ENCODE measurements around the gene FUCA1. TPM values are rescaled to one million over a fixed set of nuclear protein-coding genes. Genes with fewer than 3 reads are reported as not detected.
"Not testable (repeated sequence)": the region's sequence is repeated elsewhere in the genome, so short reads cannot be mapped to it uniquely, and the experiment has no call there.

The FUCA1 gene
- total RNA-seq, 1 donor from 2014 or later: 11.4 TPM

DNA sequence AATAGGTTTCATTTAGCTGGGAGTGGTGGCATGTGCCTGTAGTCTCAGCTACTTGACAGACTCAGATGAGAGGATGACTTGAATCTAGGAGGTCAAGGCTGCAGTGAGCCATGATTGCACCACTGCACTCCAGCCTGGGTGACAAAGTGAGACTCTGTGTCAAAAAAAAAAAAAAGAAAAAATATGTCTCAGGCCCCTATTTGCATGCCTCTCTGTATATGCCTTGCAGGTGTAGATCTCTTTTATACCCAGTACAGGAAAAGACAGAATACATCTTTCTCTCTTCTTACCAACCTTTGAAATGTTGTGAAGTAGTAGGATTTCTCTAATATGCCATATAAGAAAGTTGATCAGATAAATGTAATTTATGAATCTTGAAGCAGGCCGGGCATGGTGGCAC is 38.6 kb upstream of the FUCA1 start:
- no peaks in the 10 kb centered on the region for H3K9me3 ChIP-seq (replicated peaks)
- TF ChIP-seq CTCF (IDR thresholded peaks at IDR 0.05; ENCODE audit: borderline replicate concordance): no peak
- intact Hi-C loops (cut with micrococcal nuclease): no loop called here
- no peak for DNase-seq
- H3K4me1 ChIP-seq: peaks cover 6% of the 10 kb centered on the region
- no peak overlapping the region for H3K4me3 ChIP-seq
- H3K27me3 ChIP-seq (ENCODE audit: low read depth): peaks cover 87% of the 10 kb centered on the region
- no peak overlapping the region for H3K27ac ChIP-seq (replicated peaks)
- H3K36me3 ChIP-seq: no peaks in the 10 kb centered on the region

DNA sequence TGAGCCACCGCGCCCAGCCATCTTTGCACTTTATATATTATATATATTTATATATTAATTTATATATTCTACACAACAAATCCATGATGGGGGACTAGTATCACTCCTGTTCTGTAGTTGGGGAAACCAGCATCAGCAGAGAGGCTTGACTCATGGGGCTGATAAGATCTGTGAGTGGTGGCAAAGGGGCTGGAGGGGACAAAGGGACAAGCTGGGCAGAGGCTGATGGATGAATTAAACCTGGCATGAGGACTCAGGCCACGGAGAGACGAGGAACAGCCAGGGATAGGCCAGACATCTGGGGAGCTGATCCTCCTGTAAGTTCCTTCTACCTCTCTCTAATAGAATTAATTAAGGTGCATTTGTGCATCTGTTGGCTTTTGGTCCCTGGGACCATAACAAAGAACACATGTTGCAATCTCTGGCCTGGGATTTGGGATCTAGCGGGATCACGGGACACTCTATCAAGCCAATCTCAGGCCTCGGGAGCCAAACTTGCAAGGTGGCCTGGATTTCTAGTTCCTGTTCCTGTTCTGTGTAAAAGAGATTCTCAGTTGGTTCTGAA is 37.5 kb upstream of the FUCA1 start:
- no peak for TF ChIP-seq CTCF (IDR thresholded peaks at IDR 0.05; ENCODE audit: borderline replicate concordance)
- Histone ChIP-seq H3K27me3 (ENCODE audit: low read depth) (peaks cover 88% of the 10 kb centered on the region), H3K9me3 (replicated peaks) (no peaks in the 10 kb centered on the region), H3K27ac (replicated peaks) (no peak overlapping the region), H3K4me1 (peaks cover 6% of the 10 kb centered on the region), H3K36me3 (no peaks in the 10 kb centered on the region), H3K4me3 (no peak overlapping the region)
- no peak for DNase-seq
- intact Hi-C loops (cut with micrococcal nuclease): no loop called here

- Histone ChIP-seq H3K27ac (replicated peaks) (no peak overlapping the region), H3K9me3 (replicated peaks) (no peaks in the 10 kb centered on the region), H3K4me1 (peaks cover 6% of the 10 kb centered on the region), H3K4me3 (no peak overlapping the region), H3K27me3 (ENCODE audit: low read depth) (peaks cover 84% of the 10 kb centered on the region), H3K36me3 (no peaks in the 10 kb centered on the region)
- TF ChIP-seq CTCF (IDR thresholded peaks at IDR 0.05; ENCODE audit: borderline replicate concordance): no peak
- no peak for DNase-seq
- intact Hi-C loops (cut with micrococcal nuclease): no loop called here
Observed at GRCh38 chr1:23904748-23905357, 36.8 kb upstream of the FUCA1 start.

DNA sequence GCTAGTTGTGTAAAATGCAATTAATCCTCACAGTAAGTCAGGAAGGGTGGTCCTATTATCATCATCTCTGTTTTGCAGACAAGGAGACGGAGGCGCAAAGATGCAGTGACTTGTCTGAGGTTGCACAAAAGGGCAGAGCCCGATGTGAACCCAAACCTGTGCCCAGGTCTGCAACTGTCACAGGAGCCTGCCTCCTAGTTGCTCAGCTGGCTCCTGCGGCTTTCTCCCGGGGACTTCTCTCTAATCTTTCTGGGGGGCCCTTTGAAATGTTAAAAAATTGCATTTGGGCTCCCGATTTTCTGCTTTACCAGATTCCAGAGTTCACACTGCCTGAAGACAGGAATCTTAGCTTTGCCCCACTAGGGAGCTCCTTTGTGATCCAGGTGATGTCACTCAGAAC is 35.7 kb upstream of the FUCA1 start:
- TF ChIP-seq CTCF (IDR thresholded peaks at IDR 0.05; ENCODE audit: borderline replicate concordance): no peak
- Histone ChIP-seq H3K27ac (replicated peaks) (no peak overlapping the region), H3K4me3 (no peak overlapping the region), H3K9me3 (replicated peaks) (no peaks in the 10 kb centered on the region), H3K27me3 (ENCODE audit: low read depth) (peaks cover 73% of the 10 kb centered on the region), H3K4me1 (peaks cover 6% of the 10 kb centered on the region), H3K36me3 (no peaks in the 10 kb centered on the region)
- intact Hi-C loops (cut with micrococcal nuclease): no loop called here
- no peak for DNase-seq

DNA sequence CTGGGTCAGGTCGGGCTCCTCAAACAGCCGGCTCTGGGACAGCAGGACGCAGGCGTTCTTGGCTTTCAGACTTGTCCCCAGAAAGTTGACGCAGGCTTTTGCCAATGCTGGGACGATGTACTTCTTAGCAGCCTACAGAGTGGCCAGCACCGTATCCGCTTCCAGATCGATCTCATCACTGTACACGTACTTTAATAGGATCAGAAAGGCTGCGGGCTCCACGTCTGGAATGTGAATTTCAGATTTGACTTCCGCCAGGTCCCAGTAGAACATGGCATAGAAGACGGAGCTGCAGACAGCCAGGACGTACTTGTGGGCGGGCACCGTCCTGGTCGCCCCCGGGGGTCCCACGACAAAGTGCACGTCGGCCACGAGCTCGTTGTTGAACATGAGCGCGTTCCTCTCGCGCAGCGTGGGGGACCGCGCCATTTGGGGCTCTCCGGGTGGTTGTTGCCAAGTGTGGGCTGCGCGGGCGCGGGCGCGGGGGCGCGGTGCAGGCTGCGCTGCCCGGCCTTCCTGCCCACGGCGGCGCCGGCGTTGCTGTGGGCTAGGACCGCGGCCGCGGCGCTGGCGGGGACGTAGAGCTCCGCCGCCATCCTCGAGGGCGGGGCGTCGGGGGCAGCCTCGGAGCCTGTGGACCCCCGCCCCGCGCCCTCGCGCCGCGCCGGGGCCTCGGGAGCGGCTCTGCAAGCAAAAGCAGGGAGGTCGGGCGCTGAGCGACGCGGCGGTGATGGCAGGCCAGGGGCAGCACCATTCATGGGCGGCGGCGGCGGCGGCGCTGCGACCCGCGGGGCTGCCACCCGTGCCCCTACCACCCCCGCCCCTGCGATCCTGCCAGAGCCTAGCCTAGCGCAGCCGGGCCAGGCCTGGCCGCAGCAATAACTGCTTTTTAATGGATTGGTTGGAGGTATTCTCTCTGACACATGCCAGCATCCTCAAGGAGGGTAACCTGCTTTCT is 34.5 kb upstream of the FUCA1 start:
- peaks cover 6% of the 10 kb centered on the region for H3K4me1 ChIP-seq
- H3K36me3 ChIP-seq: no peaks in the 10 kb centered on the region
- intact Hi-C loops (cut with micrococcal nuclease): no loop called here
- no peaks in the 10 kb centered on the region for H3K9me3 ChIP-seq (replicated peaks)
- peaks cover 61% of the 10 kb centered on the region for H3K27me3 ChIP-seq (ENCODE audit: low read depth)
- TF ChIP-seq CTCF (IDR thresholded peaks at IDR 0.05; ENCODE audit: borderline replicate concordance): no peak
- no peak overlapping the region for H3K27ac ChIP-seq (replicated peaks)
- DNase-seq: no peak
- peak overlapping the region; percentile 62 for H3K4me3 ChIP-seq

- DNase-seq; H3K27ac ChIP-seq (replicated peaks); H3K4me1 ChIP-seq; H3K36me3 ChIP-seq; intact Hi-C loops (cut with micrococcal nuclease); H3K4me3 ChIP-seq; H3K9me3 ChIP-seq (replicated peaks): not testable (repeated sequence)
- peaks cover 37% of the 10 kb centered on the region for H3K27me3 ChIP-seq (ENCODE audit: low read depth)
Observed at GRCh38 chr1:23900017-23900416, 31.9 kb upstream of the FUCA1 start.
